Erythroblast (primary cell): ENCODE measurements around the gene CHID1.

Experiments
- GATA1 ChIP-seq: IDR thresholded peaks from 2 replicates; pipeline ENCODE4 v1.6.1; 2011; ENCODE audit warnings: low read depth, mild to moderate bottlenecking, control low read depth, low read length, moderate library complexity
- POLR2A ChIP-seq: IDR thresholded peaks from 2 replicates; pipeline ENCODE4 v1.6.1; 2011; ENCODE audit warnings: mild to moderate bottlenecking, low read length

GRCh38 chr11:823441-824291 is 86.9 kb downstream of the CHID1 start:
- TF ChIP-seq POLR2A (no peak), GATA1 (no peak)
